A549 (cell line): ENCODE results near the gene PNMT. TPM values are rescaled to one million over a fixed set of nuclear protein-coding genes. Genes with fewer than 3 reads are reported as not detected.

Experiments used
- ATAC-seq, 2 experiments: fragments of 200-7000 bp in 1 of 2; fragments of >200 bp in 1 of 2; cut with Nextera tagmentation in 1 of 2; cut with Tn5 transposase in 1 of 2; 3 replicates each; pipeline versions ENCODE4 v1.8.0 to v1.9.1; 2018 to 2020; ENCODE audit warnings: mild to moderate bottlenecking in 1 of 2, moderate library complexity in 1 of 2
- CTCF ChIA-PET: fragments of 300-600 bp; sonication (Branson Sonifier 250); formaldehyde crosslinking; extraction: SDS; loops from one replicate; lab custom pipeline; 2021; ENCODE audit warnings: antibody characterized with exemption, inconsistent platforms; lab: Yijun Ruan, JAX
- POLR2A ChIA-PET: fragments of 350-600 bp; formaldehyde crosslinking; extraction: SDS; loops from one replicate; lab custom pipeline; 2021; ENCODE audit warnings: antibody characterized with exemption, inconsistent platforms; lab: Yijun Ruan, JAX
- DNase-seq, 2 experiments: peaks; one replicate each; pipeline versions ENCODE4 v3.0.0 to v3.0.0-alpha.2; 2011 to 2016; ENCODE audit warnings: low read depth in 1 of 2, low spot score in 1 of 2
- FAIRE-seq: peaks from 2 replicates; lab custom pipeline; 2011; peaks lifted over from hg19 to GRCh38; lab: Jason Lieb, UNC
- H3K27ac ChIP-seq, 2 experiments: fragments of >200 bp; sonication (Bioruptor Twin); formaldehyde crosslinking; 3 replicates each; pipeline ENCODE4 v1.5.1; 2016 to 2017
- H3K4me1 ChIP-seq: fragments of >200 bp; sonication (Bioruptor Twin); formaldehyde crosslinking; 3 replicates; pipeline ENCODE4 v1.6.1; 2016
- H3K4me2 ChIP-seq: fragments of >200 bp; sonication (Bioruptor Twin); formaldehyde crosslinking; 3 replicates; pipeline ENCODE4 v1.6.1; 2016
- H3K4me3 ChIP-seq: fragments of >200 bp; sonication (Bioruptor Twin); formaldehyde crosslinking; 3 replicates; pipeline ENCODE4 v1.5.1; 2016
- H3K9me3 ChIP-seq: fragments of >200 bp; sonication (Bioruptor Twin); formaldehyde crosslinking; 3 replicates; pipeline ENCODE4 v1.6.1; 2016
- ATOH8 ChIP-seq: fragments of 250-450 bp; sonication (Bioruptor Pico); IDR thresholded peaks from 2 replicates; pipeline ENCODE4 v1.5.0; 2020; ENCODE audit warnings: low read depth, mild to moderate bottlenecking, moderate library complexity
- BHLHE40 ChIP-seq: IDR thresholded peaks from 2 replicates; pipeline ENCODE4 v1.6.1; 2012; ENCODE audit warnings: low read depth, low read length, inconsistent platforms
- CEBPB ChIP-seq, 2 experiments: fragments of >200 bp in 1 of 2; sonication (Bioruptor Twin) in 1 of 2; formaldehyde crosslinking in 1 of 2; IDR thresholded peaks; 2 replicates each; pipeline ENCODE4 v1.6.1; 2012 to 2016
- CHD2 ChIP-seq: fragments of 150-350 bp; IDR thresholded peaks from 2 replicates; pipeline ENCODE4 v1.6.1; 2014; ENCODE audit warnings: low read length; ENCODE audit not compliant: partially characterized antibody
- CTCF ChIP-seq: fragments of >200 bp; sonication (Bioruptor Twin); formaldehyde crosslinking; IDR thresholded peaks from 3 replicates; pipeline ENCODE4 v1.5.1; 2016
- EHF ChIP-seq: fragments of 250-450 bp; sonication (Bioruptor Pico); IDR thresholded peaks from 2 replicates; pipeline ENCODE4 v1.5.0; 2020; ENCODE audit warnings: mild to moderate bottlenecking
- EP300 ChIP-seq, 2 experiments: fragments of >200 bp; sonication (Bioruptor Twin); formaldehyde crosslinking; IDR thresholded peaks; 2 replicates in 1 of 2; 3 replicates in 1 of 2; pipeline ENCODE4 v1.6.1; 2016 to 2017
- ESRRA ChIP-seq: fragments of 150-350 bp; IDR thresholded peaks from 2 replicates; pipeline ENCODE4 v1.6.1; 2014; ENCODE audit warnings: mild to moderate bottlenecking, low read length, borderline replicate concordance
- FOSB ChIP-seq: fragments of 250-450 bp; sonication (Bioruptor Pico); IDR thresholded peaks from 2 replicates; pipeline ENCODE4 v1.5.0; 2020; ENCODE audit warnings: mild to moderate bottlenecking, moderate library complexity
- FOSL2 ChIP-seq, 2 experiments: fragments of 450-650 bp in 1 of 2; fragments of >200 bp in 1 of 2; sonication (Bioruptor Twin) in 1 of 2; formaldehyde crosslinking; IDR thresholded peaks; 2 replicates each; pipeline versions ENCODE4 v1.5.0 to v1.6.1; 2016 to 2020; ENCODE audit warnings: mild to moderate bottlenecking in 1 of 2, moderate library complexity in 1 of 2
- GATA3 ChIP-seq: IDR thresholded peaks from 2 replicates; pipeline ENCODE4 v1.6.1; 2012; ENCODE audit warnings: borderline replicate concordance
- HDAC2 ChIP-seq: fragments of 200-600 bp; sonication (generic); IDR thresholded peaks from 2 replicates; pipeline ENCODE4 v1.6.1; 2016
- HMGXB4 ChIP-seq: fragments of 250-450 bp; sonication (Bioruptor Pico); IDR thresholded peaks from 2 replicates; pipeline ENCODE4 v1.5.0; 2021; ENCODE audit warnings: mild to moderate bottlenecking, moderate library complexity, borderline replicate concordance
- HOXA7 ChIP-seq: fragments of 250-450 bp; sonication (Bioruptor Pico); IDR thresholded peaks from 2 replicates; pipeline ENCODE4 v1.5.0; 2020; ENCODE audit warnings: mild to moderate bottlenecking, moderate library complexity
- HOXB5 ChIP-seq: fragments of 250-450 bp; sonication (Bioruptor Pico); IDR thresholded peaks from 2 replicates; pipeline ENCODE4 v1.5.0; 2020; ENCODE audit warnings: mild to moderate bottlenecking, moderate library complexity
- KDM1A ChIP-seq: fragments of 200-600 bp; sonication (generic); IDR thresholded peaks from 2 replicates; pipeline ENCODE4 v1.6.1; 2016; ENCODE audit warnings: low read depth, mild to moderate bottlenecking
- KDM5A ChIP-seq: fragments of 200-600 bp; sonication (generic); IDR thresholded peaks from 2 replicates; pipeline ENCODE4 v1.6.1; 2016; ENCODE audit warnings: antibody characterized with exemption, mild to moderate bottlenecking
- MAFK ChIP-seq: fragments of 450-650 bp; IDR thresholded peaks from 2 replicates; pipeline ENCODE4 v1.6.1; 2014; ENCODE audit not compliant: partially characterized antibody
- MAZ ChIP-seq: fragments of 150-350 bp; IDR thresholded peaks from 2 replicates; pipeline ENCODE4 v1.6.1; 2014; ENCODE audit warnings: antibody characterized with exemption, low read depth, low read length, borderline replicate concordance
- NPAS2 ChIP-seq: fragments of 250-450 bp; sonication (Bioruptor Pico); IDR thresholded peaks from 2 replicates; pipeline ENCODE4 v1.8.0; 2022; ENCODE audit warnings: mild to moderate bottlenecking, moderate library complexity, borderline replicate concordance
- RARB ChIP-seq: fragments of 250-450 bp; sonication (Bioruptor Pico); IDR thresholded peaks from 2 replicates; pipeline ENCODE4 v1.8.0; 2021; ENCODE audit warnings: mild to moderate bottlenecking, moderate library complexity
- RCOR1 ChIP-seq: fragments of 150-350 bp; IDR thresholded peaks from 2 replicates; pipeline ENCODE4 v1.6.1; 2014; ENCODE audit warnings: antibody characterized with exemption, low read length, low read depth
- REST ChIP-seq: fragments of 200-600 bp; sonication (generic); IDR thresholded peaks from 2 replicates; pipeline ENCODE4 v1.6.1; 2016; ENCODE audit warnings: antibody characterized with exemption, mild to moderate bottlenecking, moderate library complexity
- SMC3 ChIP-seq: fragments of >200 bp; sonication (Bioruptor Twin); formaldehyde crosslinking; IDR thresholded peaks from 3 replicates; pipeline ENCODE4 v1.6.1; 2018; ENCODE audit warnings: inconsistent platforms
- SREBF2 ChIP-seq: fragments of 450-650 bp; IDR thresholded peaks from 2 replicates; pipeline ENCODE4 v1.6.1; 2014; ENCODE audit warnings: mild to moderate bottlenecking, moderate library complexity
- TFCP2L1 ChIP-seq: fragments of 250-450 bp; sonication (Bioruptor Pico); IDR thresholded peaks from 2 replicates; pipeline ENCODE4 v1.5.0; 2021; ENCODE audit warnings: mild to moderate bottlenecking
- ZSCAN20 ChIP-seq: fragments of 250-450 bp; sonication (Bioruptor Pico); IDR thresholded peaks from 2 replicates; pipeline ENCODE4 v1.8.0; 2022; ENCODE audit warnings: mild to moderate bottlenecking, moderate library complexity
- WGBS: methylation state at CpG from one replicate; pipeline ENCODE4 v1.1.6; 2017; ENCODE audit errors: missing lambda C conversion rate; 5-methylcytosine and 5-hydroxymethylcytosine counted together
- polyA plus RNA-seq, 4 experiments: library from polyadenylated mRNA; depleted of rRNA in 3 of 4; stranded (reverse); fragments of >200 nt; fragmentation: RNase III in 1 of 4; extraction: RNeasy Plus Mini Kit Qiagen cat#74134 plus additional on column Dnase treatment in 1 of 4; gene quantifications; 2 replicates in 3 of 4; 3 replicates in 1 of 4; pipeline ENCODE4 v1.2.3, GENCODE V29; 2011 to 2017

Gene PNMT
- polyA plus RNA-seq, 2 of the 4 experiments (the other 2 are of a cell fraction): not detected

GRCh38 chr17:39640591-39641031 lies 27.6 kb upstream of the PNMT start (continued):
- TF ChIP-seq TFCP2L1 (no peak), SMC3 (no peak), RARB (CRISPR knock-in tag) (no peak), NPAS2 (CRISPR knock-in tag) (no peak), EHF (CRISPR knock-in tag) (no peak), CEBPB (IDR thresholded peaks at IDR 0.05) (no peak)

- TF ChIP-seq KDM5A: no peak
- no peak for TF ChIP-seq FOSB
- no peak for TF ChIP-seq GATA3
- TF ChIP-seq HOXA7 (CRISPR knock-in tag): no peak
- no peak for TF ChIP-seq HDAC2
- TF ChIP-seq REST: no peak
- no peak for TF ChIP-seq EP300 (IDR thresholded peaks at IDR 0.05)
- no peak for TF ChIP-seq MAZ
- TF ChIP-seq MAFK: no peak
- TF ChIP-seq HOXB5 (CRISPR knock-in tag): no peak
- TF ChIP-seq ATOH8 (CRISPR knock-in tag): no peak
- TF ChIP-seq ZSCAN20 (CRISPR knock-in tag): no peak
- TF ChIP-seq CHD2: no peak
- TF ChIP-seq BHLHE40: no peak
- TF ChIP-seq RCOR1: no peak
- ChIA-PET POLR2A (no interaction called here), CTCF (interaction anchor here (1.3 to 58.8 kb wide), 4 partner anchors 6 to 89 kb away, joined by 5 to 1581 read pairs (median 1486); partner anchors contain the start of genes ERBB2, MIEN1, NEUROD2 and PGAP3)
- no peak overlapping the region for H3K27ac ChIP-seq
- no peak for ATAC-seq
- H3K4me3 ChIP-seq: no peak overlapping the region
- WGBS: 95% methylated on average over 4 of the region's 4 CpGs
- no peak for DNase-seq
- no peaks in the 10 kb centered on the region for H3K9me3 ChIP-seq
- no peak for FAIRE-seq
- H3K4me1 ChIP-seq: peaks cover 31% of the 10 kb centered on the region
- H3K4me2 ChIP-seq: no peak overlapping the region
Measured at GRCh38 chr17:39641097-39641496, 27.2 kb upstream of the PNMT start.

- TF ChIP-seq CEBPB (IDR thresholded peaks at IDR 0.05): no peak
- TF ChIP-seq KDM1A: no peak
- TF ChIP-seq FOSL2 (IDR thresholded peaks at IDR 0.05): no peak
- TF ChIP-seq FOSL2 (CRISPR knock-in tag; IDR thresholded peaks at IDR 0.05): no peak
- no peak for TF ChIP-seq EHF (CRISPR knock-in tag)
- TF ChIP-seq MAZ: no peak
- no peak for TF ChIP-seq CTCF
- TF ChIP-seq NPAS2 (CRISPR knock-in tag): no peak
- TF ChIP-seq EP300 (IDR thresholded peaks at IDR 0.05): no peak
- TF ChIP-seq ESRRA: no peak
- TF ChIP-seq HMGXB4 (CRISPR knock-in tag): no peak
- TF ChIP-seq RARB (CRISPR knock-in tag): no peak
- no peak for TF ChIP-seq SREBF2
- POLR2A ChIA-PET: no interaction called here
- WGBS: 84% methylated on average over 7 of the region's 7 CpGs
- no peak for ATAC-seq
- CTCF ChIA-PET: interaction anchor here (1.3 to 58.8 kb wide), 4 partner anchors 7 to 89 kb away, joined by 5 to 1581 read pairs (median 1486); partner anchors contain the start of genes ERBB2, MIEN1, NEUROD2 and PGAP3
- Histone ChIP-seq H3K4me2 (no peak overlapping the region), H3K4me3 (no peak overlapping the region), H3K4me1 (peaks cover 26% of the 10 kb centered on the region), H3K27ac (no peak overlapping the region), H3K9me3 (no peaks in the 10 kb centered on the region)
- no peak for FAIRE-seq
- no peak for DNase-seq
Measured at GRCh38 chr17:39641883-39642282, 26.4 kb upstream of the PNMT start.
